Choroid plexus epithelial cell (primary cell): Measurements from ENCODE around the gene MUSK.
A peak's percentile ranks its signal among the peaks of the same experiment; 100 is the strongest.

Experiments
- DNase-seq: peaks from one replicate; pipeline ENCODE4 v3.0.0-alpha.2; 2010; ENCODE audit warnings: low read depth
- H3K4me3 ChIP-seq: 2 replicates; pipeline ENCODE4 v1.5.1; 2011; ENCODE audit warnings: low read depth, mild to moderate bottlenecking, control low read depth, low read length, moderate library complexity
- TF ChIP-seq, protein P1 (sequence below): conservative IDR thresholded peaks from 2 replicates; pipeline ENCODE4 v1.5.1; 2011; ENCODE audit warnings: low read depth, mild to moderate bottlenecking, control low read depth, inconsistent platforms, low read length, moderate library complexity

The MUSK gene

DNA sequence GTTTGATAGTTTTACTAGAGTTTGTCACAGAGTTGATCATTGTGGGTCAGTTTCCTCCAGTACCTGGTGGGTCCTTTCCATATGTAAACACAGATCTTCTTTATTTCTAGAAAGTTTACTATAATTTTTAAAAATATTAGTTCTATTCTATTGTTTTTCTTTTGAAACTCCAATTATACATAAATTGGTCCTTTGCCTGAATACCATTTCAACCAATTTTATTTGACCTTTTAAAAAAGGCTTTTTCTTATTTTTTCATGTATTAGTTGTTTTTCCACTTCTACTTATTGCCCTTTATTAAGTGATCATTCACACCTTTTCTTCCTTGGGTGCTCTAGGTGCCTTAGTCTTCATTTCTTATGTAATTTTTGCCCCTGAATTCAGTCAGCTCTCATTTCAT lies 33.0 kb upstream of the MUSK start:
- DNase-seq = no peak
- TF ChIP-seq, protein P1, sequence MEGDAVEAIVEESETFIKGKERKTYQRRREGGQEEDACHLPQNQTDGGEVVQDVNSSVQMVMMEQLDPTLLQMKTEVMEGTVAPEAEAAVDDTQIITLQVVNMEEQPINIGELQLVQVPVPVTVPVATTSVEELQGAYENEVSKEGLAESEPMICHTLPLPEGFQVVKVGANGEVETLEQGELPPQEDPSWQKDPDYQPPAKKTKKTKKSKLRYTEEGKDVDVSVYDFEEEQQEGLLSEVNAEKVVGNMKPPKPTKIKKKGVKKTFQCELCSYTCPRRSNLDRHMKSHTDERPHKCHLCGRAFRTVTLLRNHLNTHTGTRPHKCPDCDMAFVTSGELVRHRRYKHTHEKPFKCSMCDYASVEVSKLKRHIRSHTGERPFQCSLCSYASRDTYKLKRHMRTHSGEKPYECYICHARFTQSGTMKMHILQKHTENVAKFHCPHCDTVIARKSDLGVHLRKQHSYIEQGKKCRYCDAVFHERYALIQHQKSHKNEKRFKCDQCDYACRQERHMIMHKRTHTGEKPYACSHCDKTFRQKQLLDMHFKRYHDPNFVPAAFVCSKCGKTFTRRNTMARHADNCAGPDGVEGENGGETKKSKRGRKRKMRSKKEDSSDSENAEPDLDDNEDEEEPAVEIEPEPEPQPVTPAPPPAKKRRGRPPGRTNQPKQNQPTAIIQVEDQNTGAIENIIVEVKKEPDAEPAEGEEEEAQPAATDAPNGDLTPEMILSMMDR = no peak
- no peak overlapping the region for H3K4me3 ChIP-seq

DNA sequence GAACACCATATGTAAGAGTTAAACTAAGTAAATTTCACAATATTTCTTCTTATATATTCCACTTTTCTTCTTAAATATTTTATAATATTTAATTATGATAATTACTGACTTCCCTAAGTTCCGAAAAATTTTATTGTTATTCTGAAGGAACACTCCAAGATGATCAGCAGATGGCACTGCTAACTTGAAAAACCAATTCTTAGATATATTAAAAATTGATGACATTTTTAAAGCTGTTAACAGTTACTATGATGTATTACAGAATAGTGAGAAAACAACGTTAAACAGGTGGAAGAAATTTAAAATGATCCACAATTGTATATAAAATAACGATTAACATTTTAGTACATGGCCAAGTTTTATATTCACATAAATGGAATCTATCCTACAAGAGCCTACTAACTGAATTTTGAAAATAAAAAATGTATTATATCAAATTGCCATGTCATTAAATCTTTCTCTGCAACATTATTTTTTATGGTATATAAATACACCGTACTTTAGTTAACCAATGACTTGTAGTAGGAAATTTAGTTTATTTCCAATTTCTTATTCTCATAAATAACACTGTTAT lies 30.1 kb upstream of the MUSK start:
- TF ChIP-seq, protein P1 = peak; percentile 53
- peak; percentile 75 for DNase-seq
- no peak overlapping the region for H3K4me3 ChIP-seq

DNA sequence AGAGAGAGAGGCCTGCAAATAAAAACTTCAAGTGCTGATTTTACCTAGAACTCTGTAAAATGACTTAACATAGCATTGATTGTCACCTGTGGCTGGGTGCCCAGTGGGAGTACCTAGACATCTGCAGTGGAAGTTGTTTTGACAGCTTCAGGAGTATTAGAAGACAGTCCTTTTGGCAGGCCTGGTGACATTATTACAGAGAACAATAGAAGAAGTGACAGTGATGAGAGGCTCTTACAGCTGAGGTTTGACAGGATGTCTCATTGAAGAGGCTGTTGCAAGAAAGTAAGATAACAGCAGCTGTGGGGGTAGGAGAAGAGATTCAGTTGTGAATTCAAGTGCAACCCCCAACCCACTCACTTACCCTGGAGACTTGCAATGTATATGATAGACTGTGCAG lies 27.9 kb upstream of the MUSK start:
- no peak overlapping the region for H3K4me3 ChIP-seq
- TF ChIP-seq, protein P1 = no peak
- DNase-seq = no peak

DNA sequence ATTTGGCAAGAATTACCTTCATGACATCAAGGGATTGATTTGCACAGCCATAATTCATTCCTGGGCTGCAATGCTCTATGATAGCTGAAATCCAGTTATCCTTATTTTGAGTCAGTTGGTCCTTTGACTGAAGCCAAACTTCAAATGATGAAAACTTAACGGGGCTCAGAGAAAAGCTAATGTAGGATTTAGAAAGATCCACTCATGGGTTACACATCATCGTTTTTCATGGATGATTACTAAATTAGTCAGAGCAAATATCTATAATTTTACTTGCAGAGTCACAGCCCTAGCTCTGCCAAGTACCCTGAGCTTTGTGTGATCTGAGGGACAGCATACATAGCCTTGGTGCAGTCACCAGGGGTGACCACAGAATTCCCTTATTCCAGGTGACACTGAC lies 27.3 kb upstream of the MUSK start:
- no peak overlapping the region for H3K4me3 ChIP-seq
- TF ChIP-seq, protein P1 = no peak
- peak; percentile 16 for DNase-seq

DNA sequence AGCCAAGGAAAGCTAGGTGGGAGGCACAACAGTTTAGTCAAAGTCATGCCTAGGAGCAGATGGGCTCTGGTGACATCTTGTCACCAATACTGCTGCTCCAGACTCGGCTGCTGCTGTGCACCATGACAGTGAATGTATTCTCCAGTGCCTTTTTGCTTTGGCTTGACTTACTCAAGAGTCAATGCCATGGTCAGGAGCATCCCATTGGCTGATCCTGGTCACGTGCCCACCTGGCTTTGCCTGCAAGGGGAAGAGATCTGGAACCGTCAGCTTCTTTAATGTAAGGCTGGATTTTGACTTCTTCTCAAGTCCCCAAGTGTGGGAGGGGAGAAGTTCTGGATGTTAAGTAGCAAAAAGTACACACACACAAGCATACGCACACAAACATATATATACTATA lies 19.9 kb upstream of the MUSK start:
- DNase-seq = no peak
- H3K4me3 ChIP-seq = no peak overlapping the region
- TF ChIP-seq, protein P1 = no peak

DNA sequence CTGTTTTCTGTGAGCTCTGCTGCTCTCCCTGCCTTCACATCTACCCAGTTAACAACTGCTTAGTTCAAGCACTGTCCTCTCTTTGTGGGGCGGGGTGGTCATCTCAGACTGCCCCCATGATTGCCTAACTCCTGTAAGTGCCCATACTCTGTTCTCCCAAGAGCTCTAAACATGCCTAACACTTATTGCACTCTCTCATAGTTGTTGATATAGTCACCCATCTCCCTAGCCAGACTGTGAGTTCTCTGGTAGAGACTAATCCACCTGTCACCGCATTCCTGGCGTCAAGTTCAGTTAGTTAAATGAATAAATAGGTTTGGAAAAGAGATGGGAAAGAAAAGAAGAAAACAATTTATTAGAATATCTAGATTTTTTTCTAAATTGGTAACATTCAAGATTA lies 18.3 kb upstream of the MUSK start:
- peak; percentile 45 for DNase-seq
- TF ChIP-seq, protein P1 = no peak
- no peak overlapping the region for H3K4me3 ChIP-seq

DNA sequence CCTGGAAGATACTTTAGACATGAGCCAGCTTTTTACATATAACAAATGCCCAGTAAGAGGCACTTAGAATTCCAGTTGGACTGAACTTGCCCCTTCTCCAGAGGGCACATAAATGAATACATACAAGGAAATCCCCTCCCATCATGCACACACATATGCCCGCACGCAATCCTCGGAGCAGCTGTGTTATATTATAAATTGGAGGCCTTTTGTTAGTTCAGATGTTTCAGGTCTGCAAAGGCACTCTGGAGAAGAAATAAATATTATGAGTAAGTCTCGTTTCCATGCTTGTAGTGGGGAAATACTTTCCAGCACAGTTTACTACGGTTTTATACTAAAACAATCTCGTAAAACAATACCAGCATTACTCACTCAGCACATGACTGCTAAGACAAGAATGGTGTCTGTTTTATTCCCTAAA lies 17.6 kb upstream of the MUSK start:
- DNase-seq = peak; percentile 92
- TF ChIP-seq, protein P1 = no peak
- H3K4me3 ChIP-seq = no peak overlapping the region
